ENCODE measurements around the gene ST6GALNAC1. TPM values are rescaled to one million over a fixed set of nuclear protein-coding genes. Genes with fewer than 3 reads are reported as not detected.

The ST6GALNAC1 gene, protein sequence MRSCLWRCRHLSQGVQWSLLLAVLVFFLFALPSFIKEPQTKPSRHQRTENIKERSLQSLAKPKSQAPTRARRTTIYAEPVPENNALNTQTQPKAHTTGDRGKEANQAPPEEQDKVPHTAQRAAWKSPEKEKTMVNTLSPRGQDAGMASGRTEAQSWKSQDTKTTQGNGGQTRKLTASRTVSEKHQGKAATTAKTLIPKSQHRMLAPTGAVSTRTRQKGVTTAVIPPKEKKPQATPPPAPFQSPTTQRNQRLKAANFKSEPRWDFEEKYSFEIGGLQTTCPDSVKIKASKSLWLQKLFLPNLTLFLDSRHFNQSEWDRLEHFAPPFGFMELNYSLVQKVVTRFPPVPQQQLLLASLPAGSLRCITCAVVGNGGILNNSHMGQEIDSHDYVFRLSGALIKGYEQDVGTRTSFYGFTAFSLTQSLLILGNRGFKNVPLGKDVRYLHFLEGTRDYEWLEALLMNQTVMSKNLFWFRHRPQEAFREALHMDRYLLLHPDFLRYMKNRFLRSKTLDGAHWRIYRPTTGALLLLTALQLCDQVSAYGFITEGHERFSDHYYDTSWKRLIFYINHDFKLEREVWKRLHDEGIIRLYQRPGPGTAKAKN
- total RNA-seq = 14.1 TPM
- long read RNA-seq, transcript ST6GALNAC1-201 (9 exons, 2,570 nt) = major isoform, 7 of 13 reads
- long read RNA-seq, partial matches to known transcripts = 4 of 13 reads
- long read RNA-seq, other reads (novel, unspliced or antisense) = 0 of 13 reads

GRCh38 chr17:76643553-76644148 is at the start of gene ST6GALNAC1:
Gene ST6GALNAC1, minus strand, starts transcription at chr17:76643757. Its CDS starts 119 bp downstream, at chr17:76643638.
- Histone ChIP-seq H3K4me3 (peak within 1 kb of the TSS; percentile 37), H3K27me3 (no peaks in the 10 kb centered on the region), H3K9me3 (no peaks in the 10 kb centered on the region), H3K36me3 (no peaks in the 10 kb centered on the region), H3K27ac (peak within 1 kb of the TSS; percentile 68), H3K4me1 (peaks cover 8% of the 10 kb centered on the region)
- peak; percentile 68 for ATAC-seq
- DNase-seq = peak; percentile 29
- intact Hi-C loops (cut with DNase I) = no loop called here
- TF ChIP-seq, protein P1, sequence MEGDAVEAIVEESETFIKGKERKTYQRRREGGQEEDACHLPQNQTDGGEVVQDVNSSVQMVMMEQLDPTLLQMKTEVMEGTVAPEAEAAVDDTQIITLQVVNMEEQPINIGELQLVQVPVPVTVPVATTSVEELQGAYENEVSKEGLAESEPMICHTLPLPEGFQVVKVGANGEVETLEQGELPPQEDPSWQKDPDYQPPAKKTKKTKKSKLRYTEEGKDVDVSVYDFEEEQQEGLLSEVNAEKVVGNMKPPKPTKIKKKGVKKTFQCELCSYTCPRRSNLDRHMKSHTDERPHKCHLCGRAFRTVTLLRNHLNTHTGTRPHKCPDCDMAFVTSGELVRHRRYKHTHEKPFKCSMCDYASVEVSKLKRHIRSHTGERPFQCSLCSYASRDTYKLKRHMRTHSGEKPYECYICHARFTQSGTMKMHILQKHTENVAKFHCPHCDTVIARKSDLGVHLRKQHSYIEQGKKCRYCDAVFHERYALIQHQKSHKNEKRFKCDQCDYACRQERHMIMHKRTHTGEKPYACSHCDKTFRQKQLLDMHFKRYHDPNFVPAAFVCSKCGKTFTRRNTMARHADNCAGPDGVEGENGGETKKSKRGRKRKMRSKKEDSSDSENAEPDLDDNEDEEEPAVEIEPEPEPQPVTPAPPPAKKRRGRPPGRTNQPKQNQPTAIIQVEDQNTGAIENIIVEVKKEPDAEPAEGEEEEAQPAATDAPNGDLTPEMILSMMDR (IDR thresholded peaks at IDR 0.05) = no peak

- H3K4me1 ChIP-seq = peaks cover 47% of the 10 kb centered on the region
- no peaks in the 10 kb centered on the region for H3K36me3 ChIP-seq
- H3K27ac ChIP-seq = no peak overlapping the region
- TF ChIP-seq, protein P1 (IDR thresholded peaks at IDR 0.05) = no peak
- no peak overlapping the region for H3K4me3 ChIP-seq
- H3K27me3 ChIP-seq = no peaks in the 10 kb centered on the region
- intact Hi-C loops (cut with DNase I) = no loop called here
- H3K9me3 ChIP-seq = no peaks in the 10 kb centered on the region
- ATAC-seq (no peak), DNase-seq (no peak)
Measured at GRCh38 chr17:76691379-76692191, 48.0 kb upstream of the ST6GALNAC1 start.

GRCh38 chr17:76690596-76691280 is 47.2 kb upstream of the ST6GALNAC1 start:
- DNase-seq = no peak
- H3K9me3 ChIP-seq = no peaks in the 10 kb centered on the region

DNA sequence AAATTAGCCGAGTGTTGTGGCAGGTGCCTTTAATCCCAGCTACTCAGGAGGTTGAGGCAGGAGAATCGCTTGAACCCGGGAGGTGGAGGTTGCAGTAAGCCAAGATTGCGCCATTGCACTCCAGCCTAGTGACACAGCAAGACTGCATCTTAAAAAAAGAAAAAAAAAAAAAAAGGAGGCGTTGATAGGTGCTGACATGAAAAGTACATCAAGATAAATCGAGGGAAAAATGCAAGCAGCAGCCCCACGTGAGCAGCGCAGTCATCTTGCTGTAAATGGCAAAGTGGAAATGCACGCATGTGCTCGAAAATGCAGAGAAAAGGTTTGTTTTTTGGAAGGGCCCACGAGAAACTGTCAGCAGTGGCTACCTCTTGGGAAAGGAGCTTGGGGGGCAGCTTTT is 46.3 kb upstream of the ST6GALNAC1 start:
- TF ChIP-seq, protein P1 (IDR thresholded peaks at IDR 0.05) = no peak
- H3K27ac ChIP-seq = peak overlapping the region; percentile 79
- no peaks in the 10 kb centered on the region for H3K27me3 ChIP-seq
- DNase-seq (no peak), ATAC-seq (no peak)
- H3K4me1 ChIP-seq = peaks cover 35% of the 10 kb centered on the region
- intact Hi-C loops (cut with DNase I) = no loop called here
- no peaks in the 10 kb centered on the region for H3K36me3 ChIP-seq
- no peaks in the 10 kb centered on the region for H3K9me3 ChIP-seq
- H3K4me3 ChIP-seq = no peak overlapping the region

More at GRCh38 chr17:76690596-76691280, 47.2 kb upstream of the ST6GALNAC1 start:
- intact Hi-C loops (cut with DNase I) = no loop called here
- H3K4me1 ChIP-seq = peaks cover 39% of the 10 kb centered on the region
- no peak overlapping the region for H3K27ac ChIP-seq
- TF ChIP-seq, protein P1 (IDR thresholded peaks at IDR 0.05) = no peak
- H3K36me3 ChIP-seq = no peaks in the 10 kb centered on the region
- H3K27me3 ChIP-seq = no peaks in the 10 kb centered on the region
- no peak for ATAC-seq
- no peak overlapping the region for H3K4me3 ChIP-seq

Data from upper lobe of right lung (tissue), 1 donor.